A673 (cell line): Measurements from ENCODE around the gene SPACA1. TPM values are rescaled to one million over a fixed set of nuclear protein-coding genes. Genes with fewer than 3 reads are reported as not detected.

Source experiments
- BruUV-seq: library from RNA; stranded (reverse); fragments of 400-500 nt; replicated peaks from 2 replicates; lab custom pipeline; 2021; lab: Mats Ljungman, UMichigan
- CTCF ChIA-PET: fragments of 300-600 bp; sonication (Branson Sonifier 250); formaldehyde crosslinking; loops from one replicate; lab custom pipeline; 2022; ENCODE audit warnings: antibody characterized with exemption; lab: Charles Lee
- POLR2A ChIA-PET: fragments of 300-600 bp; sonication (Branson Sonifier 250); formaldehyde crosslinking; loops from one replicate; lab custom pipeline; 2022; ENCODE audit warnings: antibody characterized with exemption; ENCODE audit not compliant: low non-redundant PET; lab: Charles Lee
- DNase-seq: peaks from one replicate; pipeline ENCODE4 v3.0.0-alpha.2; 2015; ENCODE audit warnings: low spot score
- H3K27ac ChIP-seq: fragments of 200-600 bp; sonication (generic); 2 replicates; pipeline ENCODE4 v1.5.1; 2016; ENCODE audit warnings: mixed run types, low read depth, mild to moderate bottlenecking, mixed read lengths, antibody characterized with exemption, low read length; ENCODE audit not compliant: poor library complexity, severe bottlenecking
- H3K27me3 ChIP-seq: fragments of 200-600 bp; sonication (generic); replicated peaks from 2 replicates; pipeline ENCODE4 v1.6.1; 2017; ENCODE audit warnings: mixed run types, low read depth, mild to moderate bottlenecking, mixed read lengths, antibody characterized with exemption, low read length; ENCODE audit not compliant: insufficient read depth, poor library complexity
- H3K36me3 ChIP-seq: fragments of 200-600 bp; sonication (generic); 2 replicates; pipeline ENCODE4 v1.6.1; 2016; ENCODE audit warnings: mixed run types, mild to moderate bottlenecking, mixed read lengths, antibody characterized with exemption, low read length; ENCODE audit not compliant: insufficient read depth, poor library complexity, severe bottlenecking
- H3K4me1 ChIP-seq: fragments of 200-600 bp; sonication (generic); 2 replicates; pipeline ENCODE4 v1.6.1; 2017; ENCODE audit warnings: mixed run types, mild to moderate bottlenecking, mixed read lengths, antibody characterized with exemption, low read length; ENCODE audit not compliant: insufficient read depth, poor library complexity, severe bottlenecking
- H3K4me3 ChIP-seq: fragments of 200-600 bp; sonication (generic); 2 replicates; pipeline ENCODE4 v1.5.1; 2016; ENCODE audit warnings: low read depth, mixed run types, mild to moderate bottlenecking, mixed read lengths, low read length; ENCODE audit not compliant: poor library complexity, severe bottlenecking
- H3K9me3 ChIP-seq: fragments of 200-600 bp; sonication (generic); 2 replicates; pipeline ENCODE4 v1.6.1; 2016; ENCODE audit warnings: mixed run types, low read depth, mild to moderate bottlenecking, mixed read lengths, antibody characterized with exemption, low read length; ENCODE audit not compliant: poor library complexity, severe bottlenecking
- EZH2 ChIP-seq: fragments of 200-600 bp; sonication (generic); IDR thresholded peaks from 2 replicates; pipeline ENCODE4 v1.6.1; 2017; ENCODE audit warnings: borderline replicate concordance, low read depth, mild to moderate bottlenecking, mixed read lengths, antibody characterized with exemption, low read length; ENCODE audit not compliant: poor library complexity, severe bottlenecking
- intact Hi-C: fragments of 100-400 bp; cut with micrococcal nuclease; formaldehyde crosslinking; loops from one replicate; pipeline ENCODE4 v1.10.0; 2022; ENCODE audit not compliant: unreplicated experiment
- total RNA-seq: library from RNA; stranded (reverse); gene quantifications from 2 replicates; pipeline ENCODE4 v1.2.3, GENCODE V29; 2021
- TF ChIP-seq, protein P1 (sequence below): fragments of 300-800, 200-600 bp; sonication (generic); conservative IDR thresholded peaks from 2 replicates; pipeline ENCODE4 v1.5.1; 2017; ENCODE audit warnings: low read depth, mild to moderate bottlenecking, antibody characterized with exemption, low read length, moderate library complexity, mixed read lengths

SPACA1 gene
- total RNA-seq, 1 experiment from 2014 or later: not detected

- intact Hi-C loops: no loop called here
- no peak overlapping the region for H3K27ac ChIP-seq
- ChIA-PET POLR2A (no interaction called here), CTCF (no interaction called here)
- H3K4me3 ChIP-seq: no peak overlapping the region
- TF ChIP-seq EZH2: no peak
- TF ChIP-seq, protein P1, sequence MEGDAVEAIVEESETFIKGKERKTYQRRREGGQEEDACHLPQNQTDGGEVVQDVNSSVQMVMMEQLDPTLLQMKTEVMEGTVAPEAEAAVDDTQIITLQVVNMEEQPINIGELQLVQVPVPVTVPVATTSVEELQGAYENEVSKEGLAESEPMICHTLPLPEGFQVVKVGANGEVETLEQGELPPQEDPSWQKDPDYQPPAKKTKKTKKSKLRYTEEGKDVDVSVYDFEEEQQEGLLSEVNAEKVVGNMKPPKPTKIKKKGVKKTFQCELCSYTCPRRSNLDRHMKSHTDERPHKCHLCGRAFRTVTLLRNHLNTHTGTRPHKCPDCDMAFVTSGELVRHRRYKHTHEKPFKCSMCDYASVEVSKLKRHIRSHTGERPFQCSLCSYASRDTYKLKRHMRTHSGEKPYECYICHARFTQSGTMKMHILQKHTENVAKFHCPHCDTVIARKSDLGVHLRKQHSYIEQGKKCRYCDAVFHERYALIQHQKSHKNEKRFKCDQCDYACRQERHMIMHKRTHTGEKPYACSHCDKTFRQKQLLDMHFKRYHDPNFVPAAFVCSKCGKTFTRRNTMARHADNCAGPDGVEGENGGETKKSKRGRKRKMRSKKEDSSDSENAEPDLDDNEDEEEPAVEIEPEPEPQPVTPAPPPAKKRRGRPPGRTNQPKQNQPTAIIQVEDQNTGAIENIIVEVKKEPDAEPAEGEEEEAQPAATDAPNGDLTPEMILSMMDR: no peak
- no peaks in the 10 kb centered on the region for H3K4me1 ChIP-seq
- no peak for DNase-seq
- H3K27me3 ChIP-seq: peaks cover 25% of the 10 kb centered on the region
- no peaks in the 10 kb centered on the region for H3K36me3 ChIP-seq
- H3K9me3 ChIP-seq: no peaks in the 10 kb centered on the region
- no TSS peak for BruUV-seq
Measured at GRCh38 chr6:88050140-88050818, 2.6 kb downstream of the SPACA1 start.

DNA sequence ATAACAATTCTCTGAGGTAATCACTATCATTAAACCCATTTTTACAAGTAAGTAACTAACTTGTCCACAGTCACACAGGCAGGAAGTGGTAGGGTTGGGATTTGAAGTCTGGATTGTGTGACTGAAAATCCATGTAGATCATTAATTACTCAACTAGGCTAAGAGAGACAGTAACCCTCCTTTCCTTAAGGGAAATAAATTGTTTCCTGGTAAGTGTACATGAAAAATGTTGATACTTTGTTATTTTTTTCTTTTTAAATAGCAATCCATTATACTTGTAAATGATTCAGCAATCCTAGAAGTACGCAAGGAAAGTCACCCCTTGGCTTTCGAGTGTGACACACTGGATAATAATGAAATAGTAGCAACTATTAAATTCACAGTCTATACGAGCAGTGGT lies 11.6 kb downstream of the SPACA1 start:
- peaks cover 29% of the 10 kb centered on the region for H3K27me3 ChIP-seq
- intact Hi-C loops: no loop called here
- H3K9me3 ChIP-seq: no peaks in the 10 kb centered on the region
- TF ChIP-seq, protein P1: no peak
- no peak for TF ChIP-seq EZH2
- CTCF ChIA-PET: no interaction called here
- POLR2A ChIA-PET: no interaction called here
- H3K36me3 ChIP-seq: no peaks in the 10 kb centered on the region
- no peak for DNase-seq
- no peak overlapping the region for H3K27ac ChIP-seq
- no TSS peak for BruUV-seq
- H3K4me1 ChIP-seq: no peaks in the 10 kb centered on the region
- H3K4me3 ChIP-seq: no peak overlapping the region

GRCh38 chr6:88062376-88062775 lies 14.7 kb downstream of the SPACA1 start:
- CTCF ChIA-PET: no interaction called here

More at GRCh38 chr6:88062376-88062775, 14.7 kb downstream of the SPACA1 start:
- Histone ChIP-seq H3K27ac (no peak overlapping the region), H3K27me3 (peaks cover 15% of the 10 kb centered on the region), H3K36me3 (no peaks in the 10 kb centered on the region), H3K9me3 (no peaks in the 10 kb centered on the region), H3K4me1 (no peaks in the 10 kb centered on the region), H3K4me3 (no peak overlapping the region)
- TF ChIP-seq, protein P1: no peak
- no peak for TF ChIP-seq EZH2
- DNase-seq: no peak
- BruUV-seq: no TSS peak
- POLR2A ChIA-PET: no interaction called here
- intact Hi-C loops: no loop called here
